Right renal pelvis (tissue), 4 donors: ENCODE measurements around the gene PDK3. TPM values are rescaled to one million over a fixed set of nuclear protein-coding genes. Genes with fewer than 3 reads are reported as not detected.

ENCODE experiments used
- DNase-seq, 4 donors: peaks; one replicate each; pipeline ENCODE4 v3.0.0-alpha.2; 2013; ENCODE audit warnings: low read depth in 4 of 4, low spot score in 3 of 4, missing footprints in 1 of 4
- polyA plus RNA-seq, 4 donors: library from polyadenylated mRNA; unstranded; fragments of 120-200 nt; gene quantifications; one replicate each; pipeline ENCODE4 v1.2.1, GENCODE V29; 2013; ENCODE audit not compliant: insufficient read length in 4 of 4

PDK3 gene
- polyA plus RNA-seq, 4 donors: 9.1 to 9.8 (median 9.6) TPM

DNA sequence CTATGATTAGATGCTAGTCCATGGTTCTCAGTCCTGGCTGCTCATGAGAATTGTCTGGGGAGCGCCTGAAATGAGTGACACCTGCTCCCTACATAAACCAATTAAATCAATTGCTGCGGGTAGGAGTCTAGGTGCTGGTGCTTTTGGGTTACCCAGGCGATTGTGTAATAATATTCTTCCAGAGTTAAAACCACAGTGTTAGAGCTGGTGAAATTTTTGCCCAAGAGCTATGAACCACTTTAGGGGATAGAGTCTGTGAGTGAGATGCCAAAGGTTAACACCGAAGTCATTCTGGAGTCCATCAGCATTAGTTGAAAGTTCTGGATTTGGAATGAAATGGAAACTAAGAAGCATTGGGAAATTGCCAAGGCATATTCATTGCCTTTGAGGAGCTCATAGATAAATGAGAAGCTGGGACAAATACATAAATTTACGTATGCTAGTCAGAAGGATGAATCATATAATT is 15.3 kb downstream of the PDK3 start:
- DNase-seq: no peak

DNA sequence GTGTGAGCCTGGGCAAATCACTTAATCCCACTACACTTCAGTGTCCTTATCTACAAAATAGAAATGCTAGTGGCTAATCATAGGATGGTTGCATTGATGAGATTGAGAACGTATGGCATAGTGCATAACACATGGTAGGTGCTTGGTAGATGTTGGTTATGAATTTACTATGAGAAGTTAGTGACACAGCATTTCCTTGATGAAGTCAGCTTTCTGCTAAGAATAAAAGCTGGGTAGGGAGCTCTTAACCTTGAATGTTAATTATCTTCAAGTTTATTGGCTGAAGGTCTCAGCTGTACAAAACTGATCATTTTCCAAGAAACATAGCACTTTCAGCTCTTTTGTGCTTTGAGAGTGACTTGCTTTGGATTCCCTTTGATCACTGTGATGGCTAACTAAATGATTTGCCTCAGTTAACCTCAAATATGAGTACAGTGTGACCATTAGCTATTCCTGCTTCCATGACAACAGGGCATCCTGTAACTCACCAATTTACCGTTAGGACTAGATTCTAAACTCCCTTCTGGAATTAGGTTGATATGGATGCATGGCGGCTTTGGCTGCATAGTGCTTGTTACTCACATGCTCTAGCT is 17.8 kb downstream of the PDK3 start:
- no peak for DNase-seq

GRCh38 chrX:24483596-24483995 is 18.5 kb downstream of the PDK3 start:
- DNase-seq: no peak

- DNase-seq: no peak
These were observed 20.2 kb downstream of the PDK3 start for GRCh38 chrX:24485323-24485722.

DNA sequence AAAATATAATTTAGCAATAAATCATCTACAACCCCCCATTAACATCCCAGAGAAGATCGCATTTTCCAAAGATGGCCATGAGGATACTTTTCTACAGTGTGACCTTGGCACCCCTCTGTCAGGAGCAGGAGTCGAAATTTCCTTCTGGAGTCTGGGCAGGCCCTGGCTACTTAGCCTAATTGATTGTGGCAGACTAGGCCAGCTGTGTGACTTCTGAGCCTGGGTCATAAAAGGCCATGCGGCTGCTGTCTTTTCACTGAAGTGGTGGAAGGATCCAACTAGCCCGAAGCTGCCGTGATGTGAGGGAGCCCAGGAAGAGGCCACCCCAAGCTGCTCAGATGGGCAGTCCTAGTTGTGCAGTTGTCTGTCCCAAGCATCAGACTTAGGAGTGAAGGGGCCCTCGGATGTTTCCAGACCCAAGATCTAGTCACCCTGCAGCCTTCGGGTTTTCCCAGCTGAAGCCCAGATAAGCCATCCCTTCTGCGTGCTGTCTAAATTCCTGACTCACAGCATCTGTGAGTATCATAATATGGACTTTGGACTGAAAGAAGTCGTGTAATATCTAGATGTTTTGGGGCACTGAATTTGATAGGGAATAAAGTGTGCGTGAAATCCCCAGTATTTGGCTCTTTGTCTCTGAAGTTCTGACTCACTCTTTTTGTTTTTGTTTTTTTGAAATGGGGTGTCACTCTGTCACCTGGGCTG is 21.0 kb downstream of the PDK3 start:
- DNase-seq: no peak

DNA sequence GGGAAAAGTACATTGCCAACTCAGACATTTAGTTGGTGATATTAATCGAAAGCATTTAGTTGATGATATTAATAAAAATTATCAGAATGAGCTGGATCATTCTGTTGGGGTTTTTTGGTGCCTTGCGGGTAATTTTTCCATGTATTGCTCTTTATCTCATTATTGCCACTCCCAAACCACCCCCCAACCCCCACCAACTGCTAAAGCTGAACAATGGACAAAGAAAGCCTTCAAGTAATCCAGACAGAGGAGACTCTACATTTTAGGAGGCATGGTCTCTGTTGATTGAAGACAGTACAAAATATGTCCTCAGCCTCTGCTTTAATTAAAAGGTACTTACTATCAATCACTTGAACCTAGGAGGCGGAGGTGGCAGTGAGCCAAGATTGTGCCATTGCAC is 22.5 kb downstream of the PDK3 start:
- DNase-seq: no peak

- no peak for DNase-seq
These were observed 26.7 kb downstream of the PDK3 start for GRCh38 chrX:24491741-24492140.

- DNase-seq: no peak
These were observed 28.9 kb downstream of the PDK3 start for GRCh38 chrX:24493740-24494581.

- peak in 1 of 4 donors; percentile 24 for DNase-seq
These were observed 29.6 kb downstream of the PDK3 start for GRCh38 chrX:24494647-24495075.

GRCh38 chrX:24495700-24496099 is 30.6 kb downstream of the PDK3 start:
- no peak for DNase-seq

DNA sequence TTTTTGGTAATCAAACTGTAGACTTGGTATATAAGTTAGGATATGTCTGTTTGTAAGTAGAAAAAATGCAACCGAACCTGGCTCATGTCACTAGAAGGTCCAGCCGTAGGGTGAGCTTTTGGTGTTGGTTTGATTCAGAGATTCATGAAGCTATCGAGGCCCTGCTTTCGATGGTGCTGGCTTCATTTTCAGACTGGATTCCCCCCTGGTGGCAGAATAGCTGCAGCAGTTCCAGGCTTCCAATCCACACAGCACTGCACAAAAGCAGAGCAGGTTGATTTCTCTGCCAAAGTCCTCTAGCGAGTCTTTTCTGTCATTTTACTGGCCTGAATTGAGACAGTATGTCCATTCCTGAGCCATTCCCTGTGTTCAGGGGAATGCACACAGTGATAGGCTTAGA is 33.1 kb downstream of the PDK3 start:
- DNase-seq: no peak

GRCh38 chrX:24498975-24499374 is 33.9 kb downstream of the PDK3 start:
- DNase-seq: no peak

DNA sequence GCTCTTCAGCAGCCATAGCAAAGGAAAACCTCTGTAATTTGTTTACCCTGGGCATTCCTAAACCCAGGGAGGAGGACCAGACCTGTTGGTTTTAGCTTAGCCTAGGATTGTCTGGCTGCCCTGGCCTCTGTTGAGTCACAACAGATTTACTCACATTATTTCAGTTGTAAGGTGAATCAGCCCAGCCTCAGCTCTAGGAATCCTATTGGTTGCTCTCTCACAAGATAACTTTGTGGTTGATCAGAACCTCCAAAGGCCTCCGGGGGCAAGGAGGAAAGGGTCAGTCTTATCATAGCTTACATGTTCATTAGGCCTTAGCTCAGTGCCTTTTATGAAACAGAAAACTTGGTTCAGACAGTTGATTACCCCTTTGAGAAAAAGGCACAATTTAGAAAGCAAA is 41.0 kb downstream of the PDK3 start:
- no peak for DNase-seq

GRCh38 chrX:24508375-24508774 is 43.3 kb downstream of the PDK3 start:
- DNase-seq: no peak

GRCh38 chrX:24513416-24513815 is 48.3 kb downstream of the PDK3 start:
- no peak for DNase-seq

GRCh38 chrX:24515447-24515846 is 50.4 kb downstream of the PDK3 start:
- DNase-seq: no peak

GRCh38 chrX:24520472-24520871 is 55.4 kb downstream of the PDK3 start:
- no peak for DNase-seq

DNA sequence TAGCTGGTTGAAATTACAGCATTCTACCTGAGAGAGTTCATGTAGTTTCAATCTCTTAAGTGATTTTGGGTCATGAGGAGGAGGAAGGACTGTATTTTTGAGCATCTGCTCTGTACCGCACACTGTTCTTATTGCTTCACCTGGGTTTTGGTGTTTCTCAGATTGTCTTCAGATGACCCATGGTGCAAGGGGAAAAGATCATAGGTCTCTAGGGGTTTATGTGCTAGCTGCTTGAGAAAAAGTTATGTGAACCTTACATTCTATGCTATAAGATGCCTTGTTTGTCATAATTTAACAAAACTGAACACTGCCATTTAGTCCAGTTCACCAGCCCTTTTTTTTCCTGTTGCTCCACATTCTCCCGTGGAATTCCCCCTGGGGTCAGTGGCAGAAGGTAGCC is 60.4 kb downstream of the PDK3 start:
- DNase-seq: no peak

DNA sequence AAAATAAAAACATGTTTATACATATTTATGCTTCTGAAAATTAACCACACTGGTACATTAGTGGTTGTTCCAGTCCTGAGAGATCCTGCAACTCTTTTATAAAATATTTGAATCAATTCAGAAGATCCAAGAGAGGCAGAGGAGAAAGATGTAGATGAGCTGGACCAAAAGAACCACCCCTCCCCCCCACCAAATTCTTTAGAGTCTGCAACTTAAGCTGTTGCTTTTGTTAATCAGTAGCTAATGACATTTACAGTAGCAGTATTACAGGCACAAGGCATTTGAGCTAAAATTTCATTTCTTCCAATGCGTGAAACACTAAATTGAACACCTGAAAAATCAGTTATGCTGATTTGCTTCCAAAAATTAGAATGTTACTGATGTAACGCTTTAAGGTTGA is 61.5 kb downstream of the PDK3 start:
- DNase-seq: no peak

DNA sequence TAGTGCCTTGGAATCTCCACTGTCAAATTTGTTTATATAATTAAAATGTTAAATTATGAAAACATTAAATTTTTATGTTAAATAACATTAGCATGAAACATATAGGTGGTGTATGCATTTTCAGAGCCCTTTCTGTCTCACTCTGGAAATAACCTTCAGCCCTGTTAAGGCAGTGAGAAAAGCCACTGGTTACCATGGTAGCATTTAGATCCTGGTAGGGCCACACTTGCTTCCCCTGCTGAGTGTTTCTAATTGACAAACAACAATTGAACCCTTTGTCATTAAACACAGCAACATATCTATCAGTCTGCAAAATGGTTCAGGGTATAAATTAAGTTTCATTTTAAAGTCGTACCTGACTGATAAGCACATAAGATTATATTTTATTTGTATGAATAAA is 63.5 kb downstream of the PDK3 start:
- no peak for DNase-seq

DNA sequence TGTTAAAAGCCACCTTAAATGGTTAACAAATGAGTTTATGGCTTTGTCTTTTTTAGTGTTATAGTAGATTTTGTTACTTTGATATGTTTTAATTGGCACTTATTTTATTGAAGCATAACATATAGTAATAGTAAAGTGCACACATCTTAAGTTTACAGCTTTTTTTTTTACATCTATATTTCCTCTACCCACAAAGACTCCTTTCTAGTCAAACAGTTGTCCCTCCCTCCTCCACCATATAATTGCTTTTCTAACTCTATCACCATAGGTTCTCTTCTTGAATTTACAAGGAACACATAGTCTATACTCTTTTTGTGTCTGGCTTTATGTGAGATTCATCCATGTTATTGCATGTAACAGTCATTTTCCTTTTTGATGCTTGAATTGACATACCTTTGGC is 71.5 kb downstream of the PDK3 start:
- DNase-seq: no peak

- no peak for DNase-seq
These were observed 77.7 kb downstream of the PDK3 start for GRCh38 chrX:24542756-24543155.
